PC-9 (cell line): ENCODE measurements around the gene MAN1A1.

Experiments used
- CTCF ChIP-seq: fragments of 200-600 bp; sonication (generic); conservative IDR thresholded peaks from 2 replicates; pipeline ENCODE4 v1.6.1; 2017; ENCODE audit warnings: mixed run types, antibody characterized with exemption, mild to moderate bottlenecking, moderate library complexity
- EZH2 ChIP-seq: fragments of 200-600 bp; sonication (generic); IDR thresholded peaks from 2 replicates; pipeline ENCODE4 v1.8.0; 2017; ENCODE audit warnings: antibody characterized with exemption, low read depth

- no peak for TF ChIP-seq CTCF
- TF ChIP-seq EZH2, result no peak
Measured at GRCh38 chr6:119171864-119172588, 177.5 kb downstream of the MAN1A1 start.
